Testis (tissue), 3 donors: ENCODE data around the gene PRRG1. TPM values are rescaled to one million over a fixed set of nuclear protein-coding genes. Genes with fewer than 3 reads are reported as not detected.
"Not testable (repeated sequence)": the region's sequence is repeated elsewhere in the genome, so short reads cannot be mapped to it uniquely, and the experiment has no call there.

Source experiments
- DNase-seq: peaks from one replicate; pipeline ENCODE4 v3.0.0-alpha.2; 2019
- H3K27ac ChIP-seq, 2 donors: fragments of 200-600 bp; sonication (generic); one replicate each; pipeline ENCODE4 v1.5.1; 2019
- H3K27me3 ChIP-seq: fragments of 200-600 bp; sonication (generic); one replicate; pipeline ENCODE4 v1.5.1; 2019
- H3K36me3 ChIP-seq: fragments of 200-600 bp; sonication (generic); one replicate; pipeline ENCODE4 v1.5.1; 2017; ENCODE audit warnings: low read depth; ENCODE audit errors: missing control alignments
- H3K4me1 ChIP-seq: fragments of 200-600 bp; sonication (generic); one replicate; pipeline ENCODE4 v1.5.1; 2019
- H3K4me3 ChIP-seq, 2 donors: fragments of 200-600 bp; sonication (generic); one replicate each; pipeline ENCODE4 v1.5.1; 2017 to 2019
- H3K9me3 ChIP-seq: fragments of 200-600 bp; sonication (generic); one replicate; pipeline ENCODE4 v1.5.1; 2017
- POLR2A ChIP-seq: fragments of 450-650 bp; IDR thresholded peaks from one replicate; pipeline ENCODE4 v1.6.1; 2017; ENCODE audit warnings: antibody characterized with exemption, mild to moderate bottlenecking, moderate library complexity
- WGBS, 2 donors: methylation state at CpG; one replicate each; pipeline ENCODE4 v1.1.5; 2018; 5-methylcytosine and 5-hydroxymethylcytosine counted together
- intact Hi-C: fragments of 100-400 bp; cut with DNase I; formaldehyde crosslinking; loops from one replicate; pipeline ENCODE4 v1.15.1; 2023; ENCODE audit warnings: low total_unique reads
- polyA plus RNA-seq: library from polyadenylated mRNA; stranded (reverse); fragments of 350-450 nt; fragmentation: Illumina TruSeq; extraction: RNeasy Lipid Tissue Mini Kit (QIAGEN cat#74804); gene quantifications from one replicate; pipeline ENCODE4 v1.2.3, GENCODE V29; 2014; ENCODE audit warnings: low read depth, low replicate concordance; ENCODE audit not compliant: insufficient read depth
- total RNA-seq, 2 donors: library from RNA; depleted of rRNA; stranded (reverse); fragments of >200 nt; gene quantifications; one replicate each; pipeline ENCODE4 v1.2.3, GENCODE V29; 2016
- TF ChIP-seq, protein P1 (sequence below), 3 experiments: fragments of 450-650 bp in 2 of 3; fragments of 200-600 bp in 1 of 3; sonication (generic) in 1 of 3; IDR thresholded peaks; one replicate each; pipeline ENCODE4 v1.5.1; 2016 to 2019; ENCODE audit warnings: antibody characterized with exemption in 3 of 3, mild to moderate bottlenecking in 2 of 3, moderate library complexity in 1 of 3

PRRG1 gene
- total and polyA plus RNA-seq, 3 donors from 2014 or later = 3.1 to 4.9 (median 3.3) TPM

DNA sequence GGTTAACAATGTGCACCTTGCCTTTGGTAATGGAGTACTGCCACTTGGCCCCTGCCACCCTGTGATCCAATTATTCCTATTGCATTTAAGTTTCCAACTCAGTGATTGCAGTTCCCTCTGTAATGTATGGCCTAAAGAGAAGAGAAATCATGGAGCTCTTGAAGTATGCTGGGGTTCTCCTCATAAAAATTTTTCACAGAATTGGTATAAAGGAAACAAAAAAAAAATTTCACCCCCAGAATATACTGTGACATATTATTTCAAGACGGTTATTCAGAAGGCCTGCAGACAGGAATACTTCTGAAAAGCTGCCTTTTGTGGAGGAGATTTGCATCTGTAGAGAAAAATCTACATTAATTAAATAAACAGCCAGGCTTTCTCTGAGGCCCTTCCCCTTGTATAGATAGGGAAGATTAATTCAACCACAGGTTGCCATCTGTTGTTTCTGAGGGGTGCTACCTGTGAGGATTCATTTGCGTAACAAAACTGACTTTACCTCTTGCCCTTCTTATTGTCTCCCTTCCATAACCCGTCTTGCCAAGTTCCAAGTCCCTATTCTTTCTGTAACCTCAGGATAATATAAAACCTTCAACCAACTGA is 127.5 kb downstream of the PRRG1 start:
- no peaks in the 10 kb centered on the region for H3K27me3 ChIP-seq
- intact Hi-C loops = no loop called here
- no peak overlapping the region for H3K27ac ChIP-seq
- H3K4me1 ChIP-seq = no peaks in the 10 kb centered on the region
- no peak overlapping the region for H3K4me3 ChIP-seq
- TF ChIP-seq, protein P1, sequence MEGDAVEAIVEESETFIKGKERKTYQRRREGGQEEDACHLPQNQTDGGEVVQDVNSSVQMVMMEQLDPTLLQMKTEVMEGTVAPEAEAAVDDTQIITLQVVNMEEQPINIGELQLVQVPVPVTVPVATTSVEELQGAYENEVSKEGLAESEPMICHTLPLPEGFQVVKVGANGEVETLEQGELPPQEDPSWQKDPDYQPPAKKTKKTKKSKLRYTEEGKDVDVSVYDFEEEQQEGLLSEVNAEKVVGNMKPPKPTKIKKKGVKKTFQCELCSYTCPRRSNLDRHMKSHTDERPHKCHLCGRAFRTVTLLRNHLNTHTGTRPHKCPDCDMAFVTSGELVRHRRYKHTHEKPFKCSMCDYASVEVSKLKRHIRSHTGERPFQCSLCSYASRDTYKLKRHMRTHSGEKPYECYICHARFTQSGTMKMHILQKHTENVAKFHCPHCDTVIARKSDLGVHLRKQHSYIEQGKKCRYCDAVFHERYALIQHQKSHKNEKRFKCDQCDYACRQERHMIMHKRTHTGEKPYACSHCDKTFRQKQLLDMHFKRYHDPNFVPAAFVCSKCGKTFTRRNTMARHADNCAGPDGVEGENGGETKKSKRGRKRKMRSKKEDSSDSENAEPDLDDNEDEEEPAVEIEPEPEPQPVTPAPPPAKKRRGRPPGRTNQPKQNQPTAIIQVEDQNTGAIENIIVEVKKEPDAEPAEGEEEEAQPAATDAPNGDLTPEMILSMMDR (IDR thresholded peaks at IDR 0.05) = no peak
- TF ChIP-seq POLR2A = no peak
- no peaks in the 10 kb centered on the region for H3K36me3 ChIP-seq
- no peak for DNase-seq
- WGBS, 2 donors = 88 to 92% methylated on average over 3 of the region's 3 CpGs
- no peaks in the 10 kb centered on the region for H3K9me3 ChIP-seq

DNA sequence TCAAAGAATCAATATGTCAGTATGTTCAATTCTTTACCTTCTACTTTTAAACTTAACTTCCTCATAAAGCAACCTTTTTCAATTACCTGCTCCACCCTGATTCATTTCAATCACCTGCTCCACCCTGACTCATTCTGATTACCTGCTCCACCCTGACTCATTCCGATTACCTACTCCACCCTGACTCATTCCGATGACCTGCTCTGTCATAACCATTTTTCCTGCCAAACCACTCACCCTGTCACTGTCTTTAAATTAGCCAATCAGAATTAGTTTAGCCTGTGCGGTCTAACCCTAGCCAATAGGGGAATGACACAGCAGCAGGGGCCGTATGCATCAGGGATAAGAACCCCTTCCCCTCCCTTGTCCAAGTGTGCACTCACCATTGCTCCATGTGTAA is 135.2 kb downstream of the PRRG1 start:
- 77 to 99% methylated on average over 4 of the region's 4 CpGs for WGBS, 2 donors
- intact Hi-C loops, H3K27ac ChIP-seq, H3K4me1 ChIP-seq, H3K27me3 ChIP-seq, H3K9me3 ChIP-seq, DNase-seq, H3K4me3 ChIP-seq, H3K36me3 ChIP-seq: not testable (repeated sequence)

DNA sequence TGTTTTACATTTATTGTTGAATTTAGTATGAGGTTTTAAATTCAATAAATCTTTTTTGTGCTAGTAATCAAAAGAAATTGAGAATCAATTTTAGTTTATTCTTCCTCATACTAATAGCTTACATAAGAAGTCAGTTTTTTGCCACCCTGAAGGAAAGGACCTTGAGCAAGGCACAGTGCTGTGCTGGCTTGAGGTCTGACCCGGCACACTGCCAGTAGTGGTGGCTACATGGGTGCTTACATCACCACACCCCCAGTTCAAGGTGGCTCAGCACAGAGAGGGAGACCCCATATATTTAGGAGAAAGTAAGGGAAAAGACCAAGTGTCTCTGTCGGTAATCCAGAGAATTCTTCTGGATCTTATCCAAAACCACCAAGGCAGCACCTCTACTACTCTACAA is 136.3 kb downstream of the PRRG1 start:
- intact Hi-C loops = no loop called here
- Histone ChIP-seq H3K27ac (no peak overlapping the region), H3K27me3 (no peaks in the 10 kb centered on the region), H3K4me3 (no peak overlapping the region), H3K4me1 (no peaks in the 10 kb centered on the region), H3K9me3 (no peaks in the 10 kb centered on the region), H3K36me3 (no peaks in the 10 kb centered on the region)
- no peak for DNase-seq
- 65 to 71% methylated on average over 2 of the region's 2 CpGs for WGBS, 2 donors
- no peak for TF ChIP-seq POLR2A
- TF ChIP-seq, protein P1 (IDR thresholded peaks at IDR 0.05) = no peak

DNA sequence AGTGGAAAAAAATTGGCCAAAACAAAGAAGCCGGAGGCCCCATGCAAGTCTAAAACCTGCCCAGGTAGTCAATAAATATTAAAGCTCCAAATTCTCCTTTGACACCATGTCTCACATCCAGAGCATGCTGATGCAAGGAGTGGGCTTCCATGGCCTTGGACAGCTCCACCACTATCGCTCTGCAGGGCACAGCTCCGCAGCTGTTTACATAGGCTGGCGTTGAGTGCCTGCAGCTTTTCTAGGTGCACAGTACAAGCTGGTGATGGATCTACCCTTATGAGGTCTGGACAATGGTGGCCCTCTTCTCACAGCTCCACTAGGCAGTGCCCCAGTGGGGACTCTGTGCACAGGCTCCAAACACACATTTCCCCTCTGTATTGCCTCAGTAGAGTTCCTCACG is 138.1 kb downstream of the PRRG1 start:
- intact Hi-C loops = no loop called here
- no peaks in the 10 kb centered on the region for H3K27me3 ChIP-seq
- 94 to 100% methylated on average over 1 to 5 of the region's 5 CpGs for WGBS, 2 donors
- no peak overlapping the region for H3K4me3 ChIP-seq
- no peaks in the 10 kb centered on the region for H3K36me3 ChIP-seq
- DNase-seq = no peak
- TF ChIP-seq, protein P1 (IDR thresholded peaks at IDR 0.05) = no peak
- no peak for TF ChIP-seq POLR2A
- no peak overlapping the region for H3K27ac ChIP-seq
- no peaks in the 10 kb centered on the region for H3K4me1 ChIP-seq
- no peaks in the 10 kb centered on the region for H3K9me3 ChIP-seq

DNA sequence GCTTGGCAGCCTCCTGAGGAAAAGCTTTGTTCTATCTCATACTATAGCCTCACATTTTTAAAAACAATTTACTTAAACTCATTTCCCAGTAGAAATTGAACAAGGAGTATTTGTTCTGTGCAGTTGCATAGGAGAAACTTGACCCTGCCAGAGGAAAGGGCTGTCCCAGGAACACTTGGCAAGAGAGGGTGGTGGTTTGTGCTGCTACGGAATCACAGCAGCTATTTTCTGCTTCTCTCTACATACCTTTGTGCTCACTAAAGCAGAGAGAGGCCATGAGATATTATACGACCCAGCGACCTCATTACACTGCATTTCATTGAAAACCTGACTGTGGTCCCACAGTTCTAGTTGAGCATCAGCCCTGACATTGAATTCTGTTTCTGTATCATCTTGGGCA is 139.2 kb downstream of the PRRG1 start:
- Histone ChIP-seq H3K9me3 (no peaks in the 10 kb centered on the region), H3K27ac (no peak overlapping the region), H3K36me3 (no peaks in the 10 kb centered on the region), H3K27me3 (no peaks in the 10 kb centered on the region), H3K4me1 (no peaks in the 10 kb centered on the region), H3K4me3 (no peak overlapping the region)
- TF ChIP-seq, protein P1 (IDR thresholded peaks at IDR 0.05) = no peak
- no peak for TF ChIP-seq POLR2A
- WGBS, 2 donors = 79 to 86% methylated on average over 3 of the region's 3 CpGs
- intact Hi-C loops = no loop called here
- no peak for DNase-seq
